ENCODE measurements around the gene UNK. TPM values are rescaled to one million over a fixed set of nuclear protein-coding genes. Genes with fewer than 3 reads are reported as not detected.

UNK gene
- total and polyA plus RNA-seq, 2 donors (not counting 1 experiment from before 2014, with no cell fraction given) = 15.0 to 15.2 TPM

GRCh38 chr17:75814021-75814395 is 29.4 kb downstream of the UNK start:
- no peak for DNase-seq (ENCODE audit: low read depth in 2 of 2)
- H2AFZ ChIP-seq (ENCODE audit: low read length) = no peak overlapping the region
- H3K9ac ChIP-seq (ENCODE audit: insufficient read depth, low read length) = no peak overlapping the region
- no peak overlapping the region for H3K27ac ChIP-seq (ENCODE audit: insufficient read depth, low read length)
- TF ChIP-seq CTCF (conservative IDR thresholded peaks at IDR 0.05 in 1 of 2, IDR thresholded peaks at IDR 0.05 in 1 of 2; ENCODE audit: low read depth in 1 of 2, low read length in 2 of 2) (no peak), EZH2 (IDR thresholded peaks at IDR 0.05; ENCODE audit: low read length, missing control alignments) (no peak)
- H3K9me3 ChIP-seq (ENCODE audit: control insufficient read depth, insufficient read depth, low read depth, low read length) = no peaks in the 10 kb centered on the region
- peaks cover 5% of the 10 kb centered on the region for H3K4me1 ChIP-seq (ENCODE audit: control insufficient read depth, extremely low read depth, insufficient read depth, low read length)
- H3K79me2 ChIP-seq (ENCODE audit: control insufficient read depth, insufficient read depth, low read length) = no peaks in the 10 kb centered on the region
- no peaks in the 10 kb centered on the region for H4K20me1 ChIP-seq (ENCODE audit: control insufficient read depth, extremely low read depth, insufficient read depth, low read length)
- no peak overlapping the region for H3K4me2 ChIP-seq (ENCODE audit: extremely low read depth, insufficient read depth, low read length)
- H3K4me3 ChIP-seq (replicated peaks in 1 of 4; ENCODE audit: control extremely low read depth in 1 of 4, insufficient read depth in 1 of 4, low read depth in 3 of 4, low read length in 4 of 4) = no peak overlapping the region
- no peaks in the 10 kb centered on the region for H3K27me3 ChIP-seq (ENCODE audit: control insufficient read depth, insufficient read depth, low read length)
- H3K36me3 ChIP-seq (ENCODE audit: control insufficient read depth, insufficient read depth, low read length) = peaks cover 24% of the 10 kb centered on the region

- H3K4me1 ChIP-seq (ENCODE audit: control insufficient read depth, extremely low read depth, insufficient read depth, low read length) = no peaks in the 10 kb centered on the region
- TF ChIP-seq CTCF (conservative IDR thresholded peaks at IDR 0.05 in 1 of 2, IDR thresholded peaks at IDR 0.05 in 1 of 2; ENCODE audit: low read depth in 1 of 2, low read length in 2 of 2) (no peak), EZH2 (IDR thresholded peaks at IDR 0.05; ENCODE audit: low read length, missing control alignments) (no peak)
- no peak overlapping the region for H3K9ac ChIP-seq (ENCODE audit: insufficient read depth, low read length)
- peak overlapping the region; percentile 27 for H3K27ac ChIP-seq (ENCODE audit: insufficient read depth, low read length)
- no peaks in the 10 kb centered on the region for H3K9me3 ChIP-seq (ENCODE audit: control insufficient read depth, insufficient read depth, low read depth, low read length)
- H2AFZ ChIP-seq (ENCODE audit: low read length) = no peak overlapping the region
- no peak overlapping the region for H3K4me2 ChIP-seq (ENCODE audit: extremely low read depth, insufficient read depth, low read length)
- peaks cover 31% of the 10 kb centered on the region for H3K36me3 ChIP-seq (ENCODE audit: control insufficient read depth, insufficient read depth, low read length)
- no peaks in the 10 kb centered on the region for H3K79me2 ChIP-seq (ENCODE audit: control insufficient read depth, insufficient read depth, low read length)
- H3K4me3 ChIP-seq (replicated peaks in 1 of 4; ENCODE audit: control extremely low read depth in 1 of 4, insufficient read depth in 1 of 4, low read depth in 3 of 4, low read length in 4 of 4) = no peak overlapping the region
- no peaks in the 10 kb centered on the region for H3K27me3 ChIP-seq (ENCODE audit: control insufficient read depth, insufficient read depth, low read length)
- peak; percentile 67 to 83 for DNase-seq (ENCODE audit: low read depth in 2 of 2)
- no peaks in the 10 kb centered on the region for H4K20me1 ChIP-seq (ENCODE audit: control insufficient read depth, extremely low read depth, insufficient read depth, low read length)
These were observed 30.3 kb downstream of the UNK start for GRCh38 chr17:75814900-75815373.

GRCh38 chr17:75815399-75815798 is 30.8 kb downstream of the UNK start:
- Histone ChIP-seq H2AFZ (ENCODE audit: low read length) (no peak overlapping the region), H3K4me3 (replicated peaks in 1 of 4; ENCODE audit: control extremely low read depth in 1 of 4, insufficient read depth in 1 of 4, low read depth in 3 of 4, low read length in 4 of 4) (no peak overlapping the region), H3K9me3 (ENCODE audit: control insufficient read depth, insufficient read depth, low read depth, low read length) (no peaks in the 10 kb centered on the region), H3K27ac (ENCODE audit: insufficient read depth, low read length) (no peak overlapping the region), H3K36me3 (ENCODE audit: control insufficient read depth, insufficient read depth, low read length) (peaks cover 35% of the 10 kb centered on the region), H3K9ac (ENCODE audit: insufficient read depth, low read length) (no peak overlapping the region), H3K4me2 (ENCODE audit: extremely low read depth, insufficient read depth, low read length) (no peak overlapping the region), H3K27me3 (ENCODE audit: control insufficient read depth, insufficient read depth, low read length) (no peaks in the 10 kb centered on the region), H4K20me1 (ENCODE audit: control insufficient read depth, extremely low read depth, insufficient read depth, low read length) (no peaks in the 10 kb centered on the region), H3K79me2 (ENCODE audit: control insufficient read depth, insufficient read depth, low read length) (no peaks in the 10 kb centered on the region), H3K4me1 (ENCODE audit: control insufficient read depth, extremely low read depth, insufficient read depth, low read length) (no peaks in the 10 kb centered on the region)
- DNase-seq (ENCODE audit: low read depth in 2 of 2) = no peak
- no peak for TF ChIP-seq CTCF (conservative IDR thresholded peaks at IDR 0.05 in 1 of 2, IDR thresholded peaks at IDR 0.05 in 1 of 2; ENCODE audit: low read depth in 1 of 2, low read length in 2 of 2)
- no peak for TF ChIP-seq EZH2 (IDR thresholded peaks at IDR 0.05; ENCODE audit: low read length, missing control alignments)
